ENCODE data around the gene SLC6A4.

Gene SLC6A4

DNA sequence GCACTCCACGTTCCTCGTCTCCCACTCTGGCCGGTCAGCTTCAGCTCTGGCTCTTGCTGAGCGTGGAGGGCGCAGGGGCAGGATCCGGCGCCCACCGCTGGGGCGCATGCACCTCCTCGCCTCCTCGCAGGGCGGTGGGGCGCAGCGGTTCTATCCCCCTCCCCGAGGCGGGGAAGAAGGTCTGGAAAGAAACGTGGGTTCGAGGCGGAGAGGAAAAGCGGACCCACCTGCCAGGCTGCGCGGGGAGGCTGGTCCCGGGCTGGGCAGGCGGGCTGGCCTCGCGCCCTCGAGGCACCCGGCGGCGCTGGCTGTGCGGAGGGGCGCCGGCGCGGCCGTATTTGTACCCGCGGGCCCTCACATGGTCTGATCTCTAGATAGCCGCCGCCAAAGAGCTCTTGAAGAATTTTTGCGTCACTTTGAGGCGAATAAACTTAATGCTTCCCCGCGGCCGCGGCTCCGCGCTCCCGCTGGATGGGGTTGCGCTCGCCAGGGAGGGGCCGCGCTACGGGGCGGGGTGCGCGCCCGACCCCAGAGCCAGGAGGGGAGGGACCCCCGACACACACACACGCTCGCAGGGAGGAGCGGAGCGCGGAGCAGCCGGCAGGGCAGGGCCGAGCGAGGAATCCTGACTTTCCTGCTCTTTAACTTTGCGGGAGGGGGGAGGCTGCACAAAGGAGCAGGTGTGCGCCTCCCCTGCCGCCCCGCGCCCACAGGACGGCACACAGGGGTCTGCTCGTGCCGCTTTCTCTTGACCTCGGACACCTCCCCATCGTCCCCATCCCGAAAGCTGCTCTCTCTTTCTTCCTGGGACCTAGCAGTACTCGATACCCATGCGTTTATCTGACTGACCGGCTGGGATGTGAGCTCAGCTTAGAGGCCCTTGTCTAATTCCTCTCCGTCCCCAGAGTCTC, at the start of gene SLC6A4:
SLC6A4 (minus strand) TSS at position 312 of the 911 bp plus-strand sequence. CDS start 13,739 bp downstream, outside the sequence.
- DNase-seq (ENCODE audit: low spot score): peak; percentile 37

DNA sequence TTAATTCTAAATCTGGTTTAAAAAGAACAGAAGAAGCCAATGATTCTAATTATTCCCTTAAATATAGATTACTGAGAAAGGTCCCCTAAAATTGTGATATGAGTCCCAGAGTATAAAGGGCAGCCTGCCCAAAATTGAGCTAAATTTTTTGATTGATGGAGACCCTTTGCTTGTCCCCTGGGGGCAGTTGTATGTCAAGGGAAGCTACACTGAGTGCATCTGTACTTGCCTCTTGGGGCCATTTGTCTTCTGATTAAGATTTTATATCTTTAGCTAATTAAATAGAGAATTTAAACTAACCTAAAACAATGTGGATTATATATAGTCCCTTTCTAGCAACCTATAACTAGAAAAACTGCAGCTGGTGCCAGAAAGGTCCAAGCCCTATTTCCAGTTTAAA, 43.7 kb upstream of the SLC6A4 start:
- DNase-seq (ENCODE audit: low spot score): no peak

DNA sequence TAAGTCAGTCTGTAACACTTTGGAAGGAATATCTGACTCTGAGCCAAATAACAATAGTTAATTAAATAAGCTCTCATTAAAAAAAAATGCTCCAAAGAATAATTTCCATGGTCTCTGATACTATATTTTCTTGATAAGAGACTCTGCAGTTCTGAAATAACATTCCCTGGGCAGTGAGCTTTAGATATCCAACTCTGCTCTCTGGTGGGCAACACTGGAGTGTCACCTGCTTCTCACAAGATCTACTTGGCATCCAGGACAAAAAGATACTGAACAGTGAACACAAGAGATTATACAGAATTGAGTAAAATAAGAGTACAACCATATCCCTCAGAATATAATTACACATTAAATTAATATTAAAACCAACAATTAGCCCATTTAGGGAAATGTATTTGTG, 42.5 kb upstream of the SLC6A4 start:
- no peak for DNase-seq (ENCODE audit: low spot score)

- no peak for DNase-seq (ENCODE audit: low spot score)
Observed at GRCh38 chr17:30275911-30276310, 40.4 kb upstream of the SLC6A4 start.

- DNase-seq (ENCODE audit: low spot score): no peak
Observed at GRCh38 chr17:30274887-30275286, 39.4 kb upstream of the SLC6A4 start.

DNA sequence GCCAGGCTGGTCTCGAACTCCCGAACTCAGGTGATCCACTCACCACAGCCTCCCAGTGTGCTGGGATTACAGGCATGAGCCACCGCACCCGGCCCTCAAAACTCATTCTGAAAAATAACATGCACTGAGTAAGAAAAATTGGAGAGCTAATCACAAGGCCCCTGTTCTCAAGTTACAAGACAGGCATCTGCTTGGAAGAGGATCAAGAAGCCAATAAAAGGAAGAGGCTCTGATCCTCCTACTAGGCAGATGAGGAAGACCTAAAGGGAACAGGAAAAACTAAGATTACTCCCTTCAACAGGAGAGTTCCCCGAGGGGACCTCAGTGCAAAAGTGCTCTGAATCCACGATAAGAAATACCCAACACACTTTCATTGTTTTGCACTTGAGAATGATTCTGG, 37.9 kb upstream of the SLC6A4 start:
- DNase-seq (ENCODE audit: low spot score): no peak

- DNase-seq (ENCODE audit: low spot score): no peak
Observed at GRCh38 chr17:30271102-30271501, 35.6 kb upstream of the SLC6A4 start.

- no peak for DNase-seq (ENCODE audit: low spot score)
Observed at GRCh38 chr17:30267625-30268024, 32.1 kb upstream of the SLC6A4 start.

- DNase-seq (ENCODE audit: low spot score): no peak
Observed at GRCh38 chr17:30263552-30264333, 28.2 kb upstream of the SLC6A4 start.

DNA sequence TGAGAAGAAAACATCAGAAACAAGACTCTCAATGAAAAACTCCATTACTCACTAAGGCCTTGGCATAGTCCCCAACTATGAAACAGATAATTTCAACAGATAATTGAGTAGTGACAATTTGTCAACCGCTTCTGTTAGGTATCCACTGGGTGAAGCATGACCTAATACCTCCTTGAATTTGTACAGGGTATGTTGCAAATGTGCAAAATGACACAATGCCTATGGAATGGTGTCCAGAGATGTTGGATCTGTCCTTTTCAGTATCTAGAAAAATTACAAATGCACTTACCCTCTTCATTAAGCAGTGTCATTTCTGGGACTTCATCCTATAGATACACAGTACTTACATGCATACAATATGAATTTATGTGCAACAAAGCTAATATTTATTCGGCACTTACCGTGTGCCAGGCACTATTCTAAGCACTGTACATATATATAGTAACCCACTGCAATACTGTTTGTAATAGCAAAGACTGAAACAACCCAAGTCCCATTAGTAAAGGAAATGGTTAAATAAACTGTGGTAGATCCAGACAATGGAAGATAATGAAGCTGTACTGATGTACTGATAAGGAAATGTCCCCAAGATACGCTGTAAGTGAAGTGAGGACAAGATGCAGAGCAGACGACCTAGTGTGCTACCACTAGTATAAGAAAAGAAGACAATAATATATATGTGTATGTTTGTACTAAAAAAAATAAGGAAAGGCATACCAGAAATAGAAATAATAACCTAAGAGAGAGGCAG, 21.4 kb upstream of the SLC6A4 start:
- no peak for DNase-seq (ENCODE audit: low spot score)

- no peak for DNase-seq (ENCODE audit: low spot score)
Observed at GRCh38 chr17:30254150-30254549, 18.7 kb upstream of the SLC6A4 start.

- no peak for DNase-seq (ENCODE audit: low spot score)
Observed at GRCh38 chr17:30253312-30253711, 17.8 kb upstream of the SLC6A4 start.

DNA sequence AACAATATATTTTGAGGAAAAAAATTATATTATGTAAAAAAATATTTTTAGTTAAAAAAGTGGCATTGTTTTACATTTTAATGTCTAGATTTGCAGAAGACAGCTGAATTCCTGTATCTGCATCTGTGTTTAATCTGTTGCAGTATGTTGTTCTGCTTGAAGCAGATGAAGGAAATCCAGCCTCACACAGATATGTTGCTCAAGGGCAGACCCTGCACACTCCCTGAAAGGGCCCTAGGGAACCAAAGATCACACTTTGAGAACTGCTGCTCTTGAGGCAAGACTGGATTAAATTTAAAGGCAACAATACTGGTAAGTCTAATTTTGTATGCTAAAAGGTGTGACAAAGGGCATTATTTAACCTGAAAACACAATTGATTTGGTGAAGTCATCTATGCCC, 16.4 kb upstream of the SLC6A4 start:
- no peak for DNase-seq (ENCODE audit: low spot score)

GRCh38 chr17:30249460-30249859, 14.0 kb upstream of the SLC6A4 start:
- no peak for DNase-seq (ENCODE audit: low spot score)

GRCh38 chr17:30248786-30249185, 13.3 kb upstream of the SLC6A4 start:
- no peak for DNase-seq (ENCODE audit: low spot score)

DNA sequence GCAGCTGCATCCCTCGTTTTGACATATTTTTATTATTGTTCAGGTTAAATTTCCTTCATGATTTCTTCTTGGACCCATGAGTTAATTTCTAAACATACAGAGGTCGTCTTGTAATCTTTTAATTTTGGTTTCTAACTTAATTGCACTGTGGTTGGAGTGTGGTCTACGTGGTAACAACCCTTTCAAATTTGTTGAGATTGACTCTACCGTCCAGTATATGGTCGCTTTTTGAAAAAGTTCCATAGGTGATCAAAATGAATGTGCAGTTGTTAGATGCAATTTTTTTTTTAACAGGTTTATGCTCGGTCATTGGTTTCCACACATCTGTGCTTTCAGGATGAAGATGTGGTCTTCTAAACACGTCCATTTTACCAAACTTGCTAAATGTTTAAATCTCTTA, 11.0 kb upstream of the SLC6A4 start:
- no peak for DNase-seq (ENCODE audit: low spot score)

- DNase-seq (ENCODE audit: low spot score): no peak
Observed at GRCh38 chr17:30244853-30245385, 9.4 kb upstream of the SLC6A4 start.

GRCh38 chr17:30243568-30243967, 8.1 kb upstream of the SLC6A4 start:
- no peak for DNase-seq (ENCODE audit: low spot score)

- DNase-seq (ENCODE audit: low spot score): no peak
Observed at GRCh38 chr17:30243002-30243401, 7.5 kb upstream of the SLC6A4 start.

GRCh38 chr17:30241051-30241450, 5.6 kb upstream of the SLC6A4 start:
- no peak for DNase-seq (ENCODE audit: low spot score)

GRCh38 chr17:30240177-30240576, 4.7 kb upstream of the SLC6A4 start:
- no peak for DNase-seq (ENCODE audit: low spot score)

GRCh38 chr17:30239089-30239462, 3.6 kb upstream of the SLC6A4 start:
- no peak for DNase-seq (ENCODE audit: low spot score)
